Tibial artery (tissue), 4 donors: ENCODE data around the gene ANO1.

Experiments used
- DNase-seq, 2 donors: peaks; one replicate each; pipeline ENCODE4 v3.0.0-alpha.2; 2019
- H3K27ac ChIP-seq, 2 donors: fragments of 200-600 bp; sonication (generic) in 1 of 2; 1 replicate in 1 of 2; 2 replicates in 1 of 2; pipeline ENCODE4 v1.5.1; 2018 to 2019; ENCODE audit warnings: mild to moderate bottlenecking in 1 of 2
- H3K27me3 ChIP-seq, 2 donors: fragments of 200-600 bp; sonication (generic) in 1 of 2; one replicate each; pipeline versions ENCODE4 v1.5.1 to v1.6.0; 2016 to 2019
- H3K36me3 ChIP-seq, 3 donors: fragments of 200-600 bp; sonication (generic) in 2 of 3; one replicate each; pipeline ENCODE4 v1.5.1; 2016 to 2019; ENCODE audit warnings: mild to moderate bottlenecking in 2 of 3
- H3K4me1 ChIP-seq, 4 donors: fragments of 200-600 bp; sonication (generic) in 2 of 4; 1 replicate in 3 of 4; 2 replicates in 1 of 4; pipeline ENCODE4 v1.5.1; 2016 to 2019
- H3K4me3 ChIP-seq, 2 donors: fragments of 200-600 bp; sonication (generic) in 1 of 2; 1 replicate in 1 of 2; 2 replicates in 1 of 2; pipeline ENCODE4 v1.5.1; 2018 to 2019; ENCODE audit warnings: mild to moderate bottlenecking in 2 of 2
- H3K9me3 ChIP-seq, 3 donors: fragments of 200-600 bp; sonication (generic) in 1 of 3; one replicate each; pipeline ENCODE4 v1.5.1; 2016 to 2019
- intact Hi-C: fragments of 100-400 bp; cut with DNase I; formaldehyde crosslinking; loops from one replicate; pipeline ENCODE4 v1.15.0; 2023; ENCODE audit warnings: low total_unique reads
- TF ChIP-seq, protein P1 (sequence below), 2 experiments: fragments of 200-600 bp in 1 of 2; fragments of 450-650 bp in 1 of 2; IDR thresholded peaks; one replicate each; pipeline ENCODE4 v1.5.1; 2017 to 2019; ENCODE audit warnings: antibody characterized with exemption in 2 of 2, mild to moderate bottlenecking in 1 of 2, moderate library complexity in 1 of 2

ANO1 gene

DNA sequence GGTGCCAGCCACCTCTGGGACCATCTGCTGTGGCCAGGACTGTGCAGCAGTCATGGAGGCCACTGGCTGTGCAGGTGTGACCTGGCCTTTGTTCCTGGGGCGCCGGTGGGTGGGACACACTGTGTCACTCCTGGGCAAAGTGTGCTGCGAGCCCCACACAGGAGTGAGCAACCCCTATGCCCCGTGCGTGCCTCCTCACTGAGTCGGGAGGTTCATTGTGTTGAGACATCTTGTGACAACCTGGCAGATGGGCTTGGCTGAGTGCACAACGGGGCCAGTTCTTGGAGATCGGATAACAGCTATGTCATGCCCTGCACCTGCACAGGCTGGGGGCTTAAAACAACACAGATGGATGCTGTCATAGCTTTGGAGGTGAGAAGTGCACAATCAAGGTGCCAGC is 13.5 kb downstream of the ANO1 start:
- Histone ChIP-seq H3K4me3 (no peak overlapping the region), H3K4me1 (peaks cover 0 to 40% (median 13%) of the 10 kb centered on the region in 4 donors), H3K27ac (peak overlapping the region; percentile 41 to 50), H3K36me3 (peaks cover 0 to 18% (median 0%) of the 10 kb centered on the region in 3 donors), H3K27me3 (no peaks in the 10 kb centered on the region), H3K9me3 (no peaks in the 10 kb centered on the region)
- intact Hi-C loops = no loop called here
- DNase-seq = no peak
- TF ChIP-seq, protein P1, sequence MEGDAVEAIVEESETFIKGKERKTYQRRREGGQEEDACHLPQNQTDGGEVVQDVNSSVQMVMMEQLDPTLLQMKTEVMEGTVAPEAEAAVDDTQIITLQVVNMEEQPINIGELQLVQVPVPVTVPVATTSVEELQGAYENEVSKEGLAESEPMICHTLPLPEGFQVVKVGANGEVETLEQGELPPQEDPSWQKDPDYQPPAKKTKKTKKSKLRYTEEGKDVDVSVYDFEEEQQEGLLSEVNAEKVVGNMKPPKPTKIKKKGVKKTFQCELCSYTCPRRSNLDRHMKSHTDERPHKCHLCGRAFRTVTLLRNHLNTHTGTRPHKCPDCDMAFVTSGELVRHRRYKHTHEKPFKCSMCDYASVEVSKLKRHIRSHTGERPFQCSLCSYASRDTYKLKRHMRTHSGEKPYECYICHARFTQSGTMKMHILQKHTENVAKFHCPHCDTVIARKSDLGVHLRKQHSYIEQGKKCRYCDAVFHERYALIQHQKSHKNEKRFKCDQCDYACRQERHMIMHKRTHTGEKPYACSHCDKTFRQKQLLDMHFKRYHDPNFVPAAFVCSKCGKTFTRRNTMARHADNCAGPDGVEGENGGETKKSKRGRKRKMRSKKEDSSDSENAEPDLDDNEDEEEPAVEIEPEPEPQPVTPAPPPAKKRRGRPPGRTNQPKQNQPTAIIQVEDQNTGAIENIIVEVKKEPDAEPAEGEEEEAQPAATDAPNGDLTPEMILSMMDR (IDR thresholded peaks at IDR 0.05) = no peak

GRCh38 chr11:70092959-70093715 is 15.0 kb downstream of the ANO1 start:
- TF ChIP-seq, protein P1 (IDR thresholded peaks at IDR 0.05) = no peak
- DNase-seq = no peak

GRCh38 chr11:70095541-70096252 is 17.6 kb downstream of the ANO1 start:
- peaks cover 0 to 6% (median 0%) of the 10 kb centered on the region in 3 donors for H3K36me3 ChIP-seq
- no peak for DNase-seq
- H3K27me3 ChIP-seq = no peaks in the 10 kb centered on the region
- H3K27ac ChIP-seq = peak overlapping the region in 1 of 2 donors; percentile 66
- intact Hi-C loops = no loop called here
- no peaks in the 10 kb centered on the region for H3K9me3 ChIP-seq
- no peak overlapping the region for H3K4me3 ChIP-seq
- TF ChIP-seq, protein P1 (IDR thresholded peaks at IDR 0.05) = no peak
- peaks cover 0 to 52% (median 26%) of the 10 kb centered on the region in 4 donors for H3K4me1 ChIP-seq

More at GRCh38 chr11:70092959-70093715, 15.0 kb downstream of the ANO1 start:
- Histone ChIP-seq H3K4me1 (peaks cover 0 to 47% (median 22%) of the 10 kb centered on the region in 4 donors), H3K9me3 (no peaks in the 10 kb centered on the region), H3K27me3 (no peaks in the 10 kb centered on the region), H3K36me3 (peaks cover 0 to 10% (median 0%) of the 10 kb centered on the region in 3 donors), H3K4me3 (no peak overlapping the region), H3K27ac (no peak overlapping the region)
- intact Hi-C loops = no loop called here

DNA sequence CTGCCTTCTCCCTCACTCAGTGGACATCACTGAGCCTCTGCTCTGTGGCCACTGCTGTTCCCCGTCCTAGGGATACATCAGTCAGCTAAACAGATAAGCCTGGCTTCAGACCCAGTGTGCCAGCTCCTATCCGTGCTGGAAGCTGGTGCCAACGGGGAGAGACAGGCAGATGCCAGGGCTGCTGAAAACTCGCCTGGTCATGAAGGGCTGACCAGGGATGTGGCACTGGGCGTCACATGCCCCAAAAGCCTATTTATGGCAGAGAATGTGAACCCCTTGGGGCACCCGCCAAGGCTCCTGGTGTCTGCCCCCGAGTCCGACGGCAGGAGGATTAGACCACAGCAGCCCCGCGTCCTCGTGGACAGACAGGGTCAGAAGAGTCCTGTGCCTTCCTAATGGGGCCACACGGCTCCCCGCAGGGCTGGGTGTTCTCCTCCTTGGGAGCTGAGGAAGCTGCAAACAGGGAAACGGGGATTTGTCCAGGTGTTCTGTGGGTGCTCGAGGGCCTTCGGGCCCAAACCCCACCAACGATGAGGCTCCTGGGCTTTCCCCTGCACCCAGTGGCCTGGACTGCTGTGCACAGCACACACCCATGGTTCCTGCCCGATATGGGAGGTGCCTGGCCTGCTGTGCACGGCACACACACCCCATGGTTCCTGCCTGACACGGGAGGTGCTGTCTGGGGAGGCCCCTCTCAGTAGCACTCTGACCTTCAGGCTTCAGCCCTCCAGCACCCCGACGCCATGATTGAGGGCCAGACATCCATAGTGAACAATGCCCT is 19.9 kb downstream of the ANO1 start:
- peak in 1 of 2 donors; percentile 76 for DNase-seq
- intact Hi-C loops = no loop called here
- peak overlapping the region; percentile 39 to 66 for H3K27ac ChIP-seq

DNA sequence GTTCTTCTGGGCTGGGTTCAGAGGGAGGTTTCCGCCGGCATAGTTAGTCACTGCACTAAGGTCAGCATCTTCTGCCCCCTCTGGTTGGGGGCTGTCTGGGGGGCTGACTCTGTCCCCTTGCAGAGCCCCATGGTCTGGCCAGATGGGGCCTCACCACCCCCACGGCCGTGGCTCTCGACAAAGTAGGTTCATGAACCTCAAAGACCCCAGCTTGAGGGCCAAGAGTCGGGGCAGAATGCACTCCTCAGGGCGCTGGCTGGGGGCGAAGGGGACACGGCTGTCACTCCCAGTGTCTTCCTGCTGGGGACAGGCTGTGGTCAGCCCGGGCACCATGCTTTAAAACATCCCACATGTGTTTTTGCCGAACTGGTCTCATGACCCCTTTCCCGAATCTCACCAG is 20.8 kb downstream of the ANO1 start:
- TF ChIP-seq, protein P1 (IDR thresholded peaks at IDR 0.05) = no peak
- intact Hi-C loops = no loop called here
- DNase-seq = no peak
- Histone ChIP-seq H3K27me3 (no peaks in the 10 kb centered on the region), H3K36me3 (peaks cover 0 to 8% (median 0%) of the 10 kb centered on the region in 3 donors), H3K27ac (peak overlapping the region; percentile 39 to 66), H3K4me1 (peaks cover 0 to 45% (median 31%) of the 10 kb centered on the region in 4 donors), H3K9me3 (no peaks in the 10 kb centered on the region), H3K4me3 (no peak overlapping the region)

More for the DNA sequence above, 19.9 kb downstream of the ANO1 start:
- Histone ChIP-seq H3K4me3 (no peak overlapping the region), H3K27me3 (no peaks in the 10 kb centered on the region), H3K36me3 (peaks cover 0 to 8% (median 0%) of the 10 kb centered on the region in 3 donors), H3K4me1 (peaks cover 0 to 36% (median 23%) of the 10 kb centered on the region in 4 donors), H3K9me3 (no peaks in the 10 kb centered on the region)
- TF ChIP-seq, protein P1 (IDR thresholded peaks at IDR 0.05) = no peak
